OCI-LY3 (cell line): Measurements from ENCODE around the gene LRRC31.

Experiments used
- H2AFZ ChIP-seq: fragments of 200-600, 300-600 bp; shearing (Covaris generic); 2 replicates; pipeline ENCODE4 v1.6.0; 2014; ENCODE audit warnings: antibody characterized with exemption, low read depth, low read length
- H3K27ac ChIP-seq: fragments of 200-600, 300-600 bp; sonication (generic); 2 replicates; pipeline ENCODE4 v1.5.1; 2014; ENCODE audit warnings: mild to moderate bottlenecking, low read length, moderate library complexity, mixed read lengths
- H3K27me3 ChIP-seq: fragments of 200-600, 300-600 bp; sonication (generic); 2 replicates; pipeline ENCODE4 v1.6.1; 2014; ENCODE audit warnings: low read depth, low read length, mixed read lengths
- H3K36me3 ChIP-seq: fragments of 200-600, 300-600 bp; sonication (generic); replicated peaks from 2 replicates; pipeline ENCODE3; 2014; ENCODE audit warnings: low read depth, low read length, mixed read lengths
- H3K4me1 ChIP-seq: fragments of 300-600, 200-600 bp; sonication (generic); 2 replicates; pipeline ENCODE4 v1.6.1; 2014; ENCODE audit warnings: low read length, mixed read lengths
- H3K4me2 ChIP-seq: fragments of 200-600, 300-600 bp; sonication (generic); 2 replicates; pipeline ENCODE4 v1.6.1; 2014; ENCODE audit warnings: low read length, mixed read lengths
- H3K4me3 ChIP-seq: fragments of 300-600, 200-600 bp; sonication (generic); 2 replicates; pipeline ENCODE4 v1.5.1; 2014; ENCODE audit warnings: antibody characterized with exemption, mild to moderate bottlenecking, low read length, moderate library complexity
- H3K79me2 ChIP-seq: fragments of 300-600, 200-600 bp; shearing (Covaris generic); 2 replicates; pipeline ENCODE4 v1.6.1; 2014; ENCODE audit warnings: mild to moderate bottlenecking, low read length, mixed read lengths
- H3K9ac ChIP-seq: fragments of 300-600, 200-600 bp; shearing (Covaris generic); 2 replicates; pipeline ENCODE4 v1.6.0; 2014; ENCODE audit warnings: mild to moderate bottlenecking, low read length, moderate library complexity
- H3K9me3 ChIP-seq: fragments of 200-600, 300-600 bp; shearing (Covaris generic); 2 replicates; pipeline ENCODE4 v1.6.1; 2014; ENCODE audit warnings: low read length, mixed read lengths; ENCODE audit not compliant: insufficient read depth
- H4K20me1 ChIP-seq: fragments of 200-600, 300-600 bp; sonication (generic); 2 replicates; pipeline ENCODE4 v1.6.1; 2016; ENCODE audit warnings: low read length, mixed read lengths; ENCODE audit not compliant: insufficient read depth
- EZH2phosphoT487 ChIP-seq: fragments of 200-600 bp; shearing (Covaris generic); IDR thresholded peaks from 2 replicates; pipeline ENCODE4 v1.6.1; 2018; ENCODE audit warnings: antibody characterized with exemption, mixed run types, low read depth
- TF ChIP-seq, protein P1 (sequence below): fragments of 200-600, 300-600 bp; sonication (generic); IDR thresholded peaks from 2 replicates; pipeline ENCODE4 v1.5.1; 2014; ENCODE audit warnings: antibody characterized with exemption, low read length, low read depth

Gene LRRC31

DNA sequence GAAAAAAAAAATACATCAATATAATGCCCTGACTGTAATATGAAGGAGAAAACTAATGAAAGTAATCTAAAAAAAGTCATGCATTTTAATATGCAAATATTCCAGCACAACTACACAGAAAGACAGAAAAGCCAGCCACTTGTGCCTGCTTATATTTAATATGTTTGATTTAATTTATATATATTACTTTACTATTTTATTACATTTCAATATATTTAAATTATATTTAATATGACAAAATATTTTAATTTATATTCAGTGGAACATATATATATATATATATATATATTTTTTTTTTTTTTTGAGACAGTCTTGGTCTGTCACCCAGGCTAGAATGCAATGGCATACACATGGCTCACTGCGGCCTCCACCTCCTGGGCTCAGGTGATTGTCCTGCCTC is 27.5 kb upstream of the LRRC31 start:
- H3K79me2 ChIP-seq: no peaks in the 10 kb centered on the region
- no peak overlapping the region for H2AFZ ChIP-seq
- no peaks in the 10 kb centered on the region for H3K27me3 ChIP-seq
- H3K9me3 ChIP-seq: peaks cover 6% of the 10 kb centered on the region
- no peaks in the 10 kb centered on the region for H4K20me1 ChIP-seq
- H3K36me3 ChIP-seq: no peaks in the 10 kb centered on the region
- TF ChIP-seq, protein P1, sequence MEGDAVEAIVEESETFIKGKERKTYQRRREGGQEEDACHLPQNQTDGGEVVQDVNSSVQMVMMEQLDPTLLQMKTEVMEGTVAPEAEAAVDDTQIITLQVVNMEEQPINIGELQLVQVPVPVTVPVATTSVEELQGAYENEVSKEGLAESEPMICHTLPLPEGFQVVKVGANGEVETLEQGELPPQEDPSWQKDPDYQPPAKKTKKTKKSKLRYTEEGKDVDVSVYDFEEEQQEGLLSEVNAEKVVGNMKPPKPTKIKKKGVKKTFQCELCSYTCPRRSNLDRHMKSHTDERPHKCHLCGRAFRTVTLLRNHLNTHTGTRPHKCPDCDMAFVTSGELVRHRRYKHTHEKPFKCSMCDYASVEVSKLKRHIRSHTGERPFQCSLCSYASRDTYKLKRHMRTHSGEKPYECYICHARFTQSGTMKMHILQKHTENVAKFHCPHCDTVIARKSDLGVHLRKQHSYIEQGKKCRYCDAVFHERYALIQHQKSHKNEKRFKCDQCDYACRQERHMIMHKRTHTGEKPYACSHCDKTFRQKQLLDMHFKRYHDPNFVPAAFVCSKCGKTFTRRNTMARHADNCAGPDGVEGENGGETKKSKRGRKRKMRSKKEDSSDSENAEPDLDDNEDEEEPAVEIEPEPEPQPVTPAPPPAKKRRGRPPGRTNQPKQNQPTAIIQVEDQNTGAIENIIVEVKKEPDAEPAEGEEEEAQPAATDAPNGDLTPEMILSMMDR: no peak
- no peak for TF ChIP-seq EZH2phosphoT487
- no peak overlapping the region for H3K4me3 ChIP-seq
- no peaks in the 10 kb centered on the region for H3K4me1 ChIP-seq
- H3K4me2 ChIP-seq: no peak overlapping the region
- H3K9ac ChIP-seq: no peak overlapping the region
- H3K27ac ChIP-seq: no peak overlapping the region

DNA sequence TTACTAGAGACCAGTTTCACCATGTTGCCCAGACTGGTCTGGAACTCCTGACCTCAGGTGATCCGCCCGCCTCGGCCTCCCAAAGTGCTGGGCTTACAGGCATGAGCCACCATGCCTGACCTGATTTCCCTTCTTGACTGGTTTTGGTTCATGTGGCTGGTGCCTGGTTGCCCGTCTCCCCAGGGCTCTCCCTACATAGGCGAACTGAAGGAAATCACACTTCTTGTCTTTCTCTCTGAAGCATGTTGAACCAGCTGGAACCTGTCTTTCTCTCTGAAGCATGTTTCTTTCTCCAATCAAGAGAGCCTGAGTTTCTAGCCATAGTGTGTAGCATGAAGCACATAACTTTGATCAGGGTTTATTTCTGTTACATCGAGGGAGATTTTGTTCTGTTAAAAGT is 25.3 kb upstream of the LRRC31 start:
- TF ChIP-seq, protein P1: no peak
- TF ChIP-seq EZH2phosphoT487: no peak
- no peaks in the 10 kb centered on the region for H3K36me3 ChIP-seq
- no peaks in the 10 kb centered on the region for H3K4me1 ChIP-seq
- no peaks in the 10 kb centered on the region for H3K79me2 ChIP-seq
- no peak overlapping the region for H3K4me3 ChIP-seq
- no peaks in the 10 kb centered on the region for H4K20me1 ChIP-seq
- no peaks in the 10 kb centered on the region for H3K9me3 ChIP-seq
- no peak overlapping the region for H3K27ac ChIP-seq
- no peak overlapping the region for H3K9ac ChIP-seq
- no peak overlapping the region; the same call in 1 of the 2 replicates for H2AFZ ChIP-seq
- no peaks in the 10 kb centered on the region for H3K27me3 ChIP-seq
- no peak overlapping the region for H3K4me2 ChIP-seq

GRCh38 chr3:169894110-169894509 is 24.4 kb upstream of the LRRC31 start:
- no peaks in the 10 kb centered on the region for H3K4me1 ChIP-seq
- no peaks in the 10 kb centered on the region for H3K36me3 ChIP-seq
- H3K4me2 ChIP-seq: no peak overlapping the region
- no peak overlapping the region for H3K9ac ChIP-seq
- no peaks in the 10 kb centered on the region for H3K79me2 ChIP-seq
- TF ChIP-seq, protein P1: no peak
- no peak for TF ChIP-seq EZH2phosphoT487
- no peak overlapping the region for H3K27ac ChIP-seq
- H4K20me1 ChIP-seq: no peaks in the 10 kb centered on the region
- H2AFZ ChIP-seq: no peak overlapping the region
- H3K4me3 ChIP-seq: no peak overlapping the region
- no peaks in the 10 kb centered on the region for H3K9me3 ChIP-seq
- H3K27me3 ChIP-seq: no peaks in the 10 kb centered on the region

DNA sequence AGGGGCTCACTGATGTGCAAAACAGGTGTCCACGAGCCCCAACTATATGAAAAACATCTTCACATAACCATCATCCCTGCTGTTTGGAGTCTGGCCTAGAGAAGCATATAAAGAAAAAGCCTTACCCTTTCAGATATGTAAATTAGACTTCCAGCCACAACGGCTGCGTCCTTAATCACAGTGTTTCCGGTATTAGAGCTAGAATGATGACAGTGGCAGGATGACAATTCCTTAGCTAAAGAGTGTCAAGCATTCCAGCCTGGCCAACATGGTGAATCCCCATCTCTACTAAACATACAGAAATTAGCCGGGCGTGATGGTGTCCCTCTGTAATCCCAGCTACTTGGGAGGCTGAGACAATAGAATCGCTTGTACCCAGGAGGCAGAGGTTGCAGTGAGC is 22.2 kb upstream of the LRRC31 start:
- Histone ChIP-seq H3K9me3 (no peaks in the 10 kb centered on the region), H3K9ac (no peak overlapping the region), H2AFZ (no peak overlapping the region), H4K20me1 (no peaks in the 10 kb centered on the region), H3K36me3 (no peaks in the 10 kb centered on the region), H3K27ac (no peak overlapping the region), H3K79me2 (no peaks in the 10 kb centered on the region), H3K27me3 (no peaks in the 10 kb centered on the region), H3K4me1 (no peaks in the 10 kb centered on the region), H3K4me3 (no peak overlapping the region), H3K4me2 (no peak overlapping the region)
- no peak for TF ChIP-seq EZH2phosphoT487
- TF ChIP-seq, protein P1: no peak
